OCI-LY3 (cell line): ENCODE data around the gene TMEFF2.

Experiments
- H2AFZ ChIP-seq: fragments of 200-600, 300-600 bp; shearing (Covaris generic); 2 replicates; pipeline ENCODE4 v1.6.0; 2014; ENCODE audit warnings: antibody characterized with exemption, low read depth, low read length
- H3K27ac ChIP-seq: fragments of 200-600, 300-600 bp; sonication (generic); 2 replicates; pipeline ENCODE4 v1.5.1; 2014; ENCODE audit warnings: mild to moderate bottlenecking, low read length, moderate library complexity, mixed read lengths
- H3K27me3 ChIP-seq: fragments of 200-600, 300-600 bp; sonication (generic); 2 replicates; pipeline ENCODE4 v1.6.1; 2014; ENCODE audit warnings: low read depth, low read length, mixed read lengths
- H3K36me3 ChIP-seq: fragments of 200-600, 300-600 bp; sonication (generic); replicated peaks from 2 replicates; pipeline ENCODE3; 2014; ENCODE audit warnings: low read depth, low read length, mixed read lengths
- H3K4me1 ChIP-seq: fragments of 300-600, 200-600 bp; sonication (generic); 2 replicates; pipeline ENCODE4 v1.6.1; 2014; ENCODE audit warnings: low read length, mixed read lengths
- H3K4me2 ChIP-seq: fragments of 200-600, 300-600 bp; sonication (generic); 2 replicates; pipeline ENCODE4 v1.6.1; 2014; ENCODE audit warnings: low read length, mixed read lengths
- H3K4me3 ChIP-seq: fragments of 300-600, 200-600 bp; sonication (generic); 2 replicates; pipeline ENCODE4 v1.5.1; 2014; ENCODE audit warnings: antibody characterized with exemption, mild to moderate bottlenecking, low read length, moderate library complexity
- H3K79me2 ChIP-seq: fragments of 300-600, 200-600 bp; shearing (Covaris generic); 2 replicates; pipeline ENCODE4 v1.6.1; 2014; ENCODE audit warnings: mild to moderate bottlenecking, low read length, mixed read lengths
- H3K9ac ChIP-seq: fragments of 300-600, 200-600 bp; shearing (Covaris generic); 2 replicates; pipeline ENCODE4 v1.6.0; 2014; ENCODE audit warnings: mild to moderate bottlenecking, low read length, moderate library complexity
- H3K9me3 ChIP-seq: fragments of 200-600, 300-600 bp; shearing (Covaris generic); 2 replicates; pipeline ENCODE4 v1.6.1; 2014; ENCODE audit warnings: low read length, mixed read lengths; ENCODE audit not compliant: insufficient read depth
- H4K20me1 ChIP-seq: fragments of 200-600, 300-600 bp; sonication (generic); 2 replicates; pipeline ENCODE4 v1.6.1; 2016; ENCODE audit warnings: low read length, mixed read lengths; ENCODE audit not compliant: insufficient read depth
- CTCF ChIP-seq: fragments of 200-600, 300-600 bp; sonication (generic); IDR thresholded peaks from 2 replicates; pipeline ENCODE4 v1.5.1; 2014; ENCODE audit warnings: antibody characterized with exemption, low read length, low read depth
- EZH2phosphoT487 ChIP-seq: fragments of 200-600 bp; shearing (Covaris generic); IDR thresholded peaks from 2 replicates; pipeline ENCODE4 v1.6.1; 2018; ENCODE audit warnings: antibody characterized with exemption, mixed run types, low read depth

Gene TMEFF2

DNA sequence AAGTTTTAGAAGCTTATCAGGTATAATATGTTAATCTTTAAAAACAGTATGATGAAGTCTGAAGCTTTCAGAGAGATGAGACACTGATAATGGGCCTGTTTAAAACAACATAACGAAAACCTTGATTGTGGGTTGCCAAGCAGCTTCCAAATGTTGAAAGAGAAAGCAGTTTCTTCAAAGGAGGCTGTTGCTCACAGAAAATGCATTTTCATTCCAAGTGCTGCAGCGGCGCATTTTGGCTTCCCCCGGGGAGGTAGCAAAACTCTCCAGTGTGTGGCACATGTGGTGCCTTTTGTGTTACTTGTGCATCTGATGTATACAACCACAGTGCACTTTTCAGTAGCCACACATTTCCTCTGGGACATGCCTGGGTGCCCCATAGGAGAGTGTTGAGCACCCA is 66.1 kb downstream of the TMEFF2 start:
- TF ChIP-seq CTCF = no peak
- TF ChIP-seq EZH2phosphoT487 = no peak
- H2AFZ ChIP-seq = no peak overlapping the region

DNA sequence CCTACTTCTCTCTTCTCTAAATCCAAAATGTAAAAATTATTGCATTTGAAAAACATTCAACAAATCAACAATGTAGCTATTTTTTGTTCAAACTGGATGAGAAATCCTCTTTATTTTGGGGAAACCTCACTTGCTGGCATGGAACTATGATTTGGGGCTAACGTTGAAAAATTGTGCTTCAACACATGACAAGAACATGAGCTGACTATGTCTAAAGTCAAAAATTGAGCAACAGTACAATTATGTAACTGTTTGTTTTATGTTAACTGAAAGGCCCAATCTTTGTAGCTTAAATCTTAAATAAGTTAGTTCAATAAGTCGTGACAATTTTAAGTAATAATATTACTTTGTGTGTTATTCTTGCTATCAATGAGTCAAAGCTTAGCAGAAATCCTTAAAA is 67.3 kb downstream of the TMEFF2 start:
- Histone ChIP-seq H3K4me2 (no peak overlapping the region), H3K36me3 (no peaks in the 10 kb centered on the region), H3K4me3 (no peak overlapping the region), H3K9me3 (no peaks in the 10 kb centered on the region), H3K4me1 (no peaks in the 10 kb centered on the region), H3K27ac (no peak overlapping the region), H3K27me3 (no peaks in the 10 kb centered on the region), H3K9ac (no peak overlapping the region), H2AFZ (no peak overlapping the region), H3K79me2 (no peaks in the 10 kb centered on the region), H4K20me1 (no peaks in the 10 kb centered on the region)
- no peak for TF ChIP-seq EZH2phosphoT487
- TF ChIP-seq CTCF = no peak

More for the DNA sequence above, 66.1 kb downstream of the TMEFF2 start:
- no peaks in the 10 kb centered on the region for H3K9me3 ChIP-seq
- no peak overlapping the region for H3K9ac ChIP-seq
- no peak overlapping the region for H3K27ac ChIP-seq
- no peaks in the 10 kb centered on the region for H3K79me2 ChIP-seq
- no peaks in the 10 kb centered on the region for H3K27me3 ChIP-seq
- no peak overlapping the region for H3K4me3 ChIP-seq
- H3K4me1 ChIP-seq = no peaks in the 10 kb centered on the region
- H4K20me1 ChIP-seq = no peaks in the 10 kb centered on the region
- H3K4me2 ChIP-seq = no peak overlapping the region
- H3K36me3 ChIP-seq = no peaks in the 10 kb centered on the region

DNA sequence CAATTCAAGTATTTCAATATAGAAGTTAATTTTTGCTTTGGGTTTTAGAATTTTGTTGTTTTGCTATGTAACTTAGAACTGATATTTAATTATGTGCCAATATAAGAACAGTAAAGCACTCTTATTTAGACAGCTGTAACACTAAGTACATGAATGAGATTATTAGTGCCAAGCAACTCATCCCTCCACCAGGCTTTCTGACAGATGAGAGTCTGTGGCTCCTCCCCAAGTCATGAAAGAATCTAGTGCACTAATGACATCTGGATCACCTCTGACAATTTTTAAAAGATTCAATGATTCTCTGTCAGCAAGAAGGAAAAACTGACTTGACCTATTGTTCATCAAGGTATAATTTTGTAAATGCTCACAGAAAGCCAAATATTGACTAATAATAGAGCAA is 67.8 kb downstream of the TMEFF2 start:
- Histone ChIP-seq H2AFZ (no peak overlapping the region), H3K79me2 (no peaks in the 10 kb centered on the region), H3K27ac (no peak overlapping the region), H3K9me3 (no peaks in the 10 kb centered on the region), H4K20me1 (no peaks in the 10 kb centered on the region), H3K36me3 (no peaks in the 10 kb centered on the region), H3K4me3 (no peak overlapping the region), H3K9ac (no peak overlapping the region), H3K27me3 (no peaks in the 10 kb centered on the region), H3K4me2 (no peak overlapping the region), H3K4me1 (no peaks in the 10 kb centered on the region)
- TF ChIP-seq EZH2phosphoT487 (no peak), CTCF (no peak)

GRCh38 chr2:192126426-192126825 is 68.3 kb downstream of the TMEFF2 start:
- H3K9ac ChIP-seq = no peak overlapping the region
- H3K79me2 ChIP-seq = no peaks in the 10 kb centered on the region
- TF ChIP-seq EZH2phosphoT487 = no peak

GRCh38 chr2:192124571-192124970 is 70.2 kb downstream of the TMEFF2 start:
- H3K4me2 ChIP-seq = no peak overlapping the region
- no peak overlapping the region for H3K27ac ChIP-seq
- peaks cover 4% of the 10 kb centered on the region for H3K4me1 ChIP-seq
- no peak overlapping the region for H3K4me3 ChIP-seq
- no peaks in the 10 kb centered on the region for H3K79me2 ChIP-seq
- TF ChIP-seq CTCF (no peak), EZH2phosphoT487 (no peak)
- no peak overlapping the region for H2AFZ ChIP-seq
- no peaks in the 10 kb centered on the region for H4K20me1 ChIP-seq
- no peaks in the 10 kb centered on the region for H3K9me3 ChIP-seq
- H3K9ac ChIP-seq = no peak overlapping the region
- H3K27me3 ChIP-seq = no peaks in the 10 kb centered on the region
- H3K36me3 ChIP-seq = no peaks in the 10 kb centered on the region

More at GRCh38 chr2:192126426-192126825, 68.3 kb downstream of the TMEFF2 start:
- no peaks in the 10 kb centered on the region for H3K9me3 ChIP-seq
- H3K4me2 ChIP-seq = no peak overlapping the region
- H3K27me3 ChIP-seq = no peaks in the 10 kb centered on the region
- no peaks in the 10 kb centered on the region for H3K4me1 ChIP-seq
- no peaks in the 10 kb centered on the region for H4K20me1 ChIP-seq
- no peak overlapping the region for H3K27ac ChIP-seq
- no peak overlapping the region for H2AFZ ChIP-seq
- no peak overlapping the region for H3K4me3 ChIP-seq
- no peaks in the 10 kb centered on the region for H3K36me3 ChIP-seq
